HG02642 (cell line): ENCODE data around the gene WNT1.

Source experiments
- ATAC-seq: cut with Tn5 transposase; IDR thresholded peaks from one replicate; pipeline ENCODE4 v1.9.1; 2021; ENCODE audit warnings: mild to moderate bottlenecking; ENCODE audit not compliant: unreplicated experiment, poor library complexity

Gene WNT1

DNA sequence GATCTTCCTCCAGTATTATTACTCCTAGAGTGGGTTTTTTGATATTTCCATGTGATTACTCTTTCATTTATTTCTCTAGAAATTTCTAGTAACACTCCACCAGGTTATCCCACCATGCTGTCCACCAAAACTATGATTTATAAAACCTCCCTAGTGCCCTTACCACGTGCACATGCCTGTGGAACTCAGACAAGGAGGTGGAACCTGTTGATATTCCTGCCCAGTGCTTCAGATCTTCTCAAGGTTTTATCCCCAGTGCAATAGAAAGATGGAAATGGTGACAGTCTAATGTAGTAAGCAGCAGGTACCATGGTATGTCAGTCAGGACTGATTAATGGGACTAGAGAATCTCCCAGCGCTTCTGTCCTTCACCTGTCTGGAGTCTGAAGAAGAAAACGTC, 17.3 kb upstream of the WNT1 start:
- ATAC-seq = no peak

DNA sequence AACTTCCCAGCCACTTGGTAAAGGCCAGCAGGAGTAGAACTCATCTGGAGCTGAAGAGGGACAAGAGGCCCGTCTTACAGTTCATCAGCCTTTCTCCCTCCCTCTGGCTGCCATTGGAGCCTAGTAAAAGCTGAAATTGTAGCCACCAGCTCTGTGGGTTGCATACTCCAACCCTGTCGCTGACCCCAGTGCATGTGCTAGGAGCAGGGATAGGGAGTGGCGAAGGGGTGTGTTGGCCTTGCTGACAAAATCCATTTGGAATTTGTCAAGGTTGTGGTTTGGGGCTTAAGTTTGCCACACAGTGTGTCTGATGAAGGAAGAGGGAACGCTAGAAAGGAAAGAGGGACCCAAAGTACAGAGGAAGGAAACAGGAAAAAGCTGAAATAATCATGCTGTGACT, 16.8 kb upstream of the WNT1 start:
- no peak for ATAC-seq

DNA sequence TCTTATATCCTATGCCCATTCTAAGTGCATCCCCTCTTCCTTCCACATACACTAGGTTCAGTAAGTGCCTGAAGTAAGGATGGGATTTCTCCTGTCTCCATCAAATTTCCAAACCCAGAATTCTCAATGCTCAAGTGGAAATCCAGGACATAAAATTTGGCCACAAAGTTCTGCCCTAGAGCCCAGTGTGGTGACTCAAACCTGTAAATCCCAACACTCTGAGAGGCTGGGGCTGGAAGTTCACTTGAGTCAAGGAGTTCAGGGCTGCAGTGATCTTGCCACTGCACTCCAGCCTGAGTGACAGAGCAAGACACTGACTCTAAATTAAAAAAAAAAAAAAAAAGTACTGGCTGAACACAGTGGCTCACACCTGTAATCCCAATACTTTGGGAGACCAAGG, 16.3 kb upstream of the WNT1 start:
- no peak for ATAC-seq

DNA sequence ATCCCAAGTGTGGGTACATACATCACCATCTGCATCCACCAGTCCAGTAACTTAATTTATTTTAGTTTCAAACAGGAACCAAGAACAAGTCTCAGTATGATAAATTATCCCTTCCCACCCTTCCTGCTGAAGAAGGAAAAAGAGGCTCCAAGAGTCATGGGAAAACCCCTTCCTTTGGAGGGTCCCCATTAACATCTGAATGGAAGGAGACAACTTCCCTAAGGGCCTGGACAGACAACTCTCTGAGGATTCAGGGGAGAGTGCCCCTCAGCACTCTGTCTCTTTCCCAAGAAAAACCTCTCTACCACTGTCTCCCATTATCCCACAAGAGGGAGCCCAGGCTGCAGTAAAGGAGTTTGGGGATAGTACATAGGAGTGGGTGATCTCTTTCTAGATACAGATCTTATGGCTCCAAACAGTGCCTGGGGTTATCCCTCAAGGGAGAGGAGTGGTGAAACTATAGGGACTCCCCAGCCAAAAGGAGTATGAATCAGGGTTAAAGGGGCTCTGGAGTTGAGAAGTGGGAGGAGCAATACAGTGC, 12.8 kb upstream of the WNT1 start:
- ATAC-seq = no peak

DNA sequence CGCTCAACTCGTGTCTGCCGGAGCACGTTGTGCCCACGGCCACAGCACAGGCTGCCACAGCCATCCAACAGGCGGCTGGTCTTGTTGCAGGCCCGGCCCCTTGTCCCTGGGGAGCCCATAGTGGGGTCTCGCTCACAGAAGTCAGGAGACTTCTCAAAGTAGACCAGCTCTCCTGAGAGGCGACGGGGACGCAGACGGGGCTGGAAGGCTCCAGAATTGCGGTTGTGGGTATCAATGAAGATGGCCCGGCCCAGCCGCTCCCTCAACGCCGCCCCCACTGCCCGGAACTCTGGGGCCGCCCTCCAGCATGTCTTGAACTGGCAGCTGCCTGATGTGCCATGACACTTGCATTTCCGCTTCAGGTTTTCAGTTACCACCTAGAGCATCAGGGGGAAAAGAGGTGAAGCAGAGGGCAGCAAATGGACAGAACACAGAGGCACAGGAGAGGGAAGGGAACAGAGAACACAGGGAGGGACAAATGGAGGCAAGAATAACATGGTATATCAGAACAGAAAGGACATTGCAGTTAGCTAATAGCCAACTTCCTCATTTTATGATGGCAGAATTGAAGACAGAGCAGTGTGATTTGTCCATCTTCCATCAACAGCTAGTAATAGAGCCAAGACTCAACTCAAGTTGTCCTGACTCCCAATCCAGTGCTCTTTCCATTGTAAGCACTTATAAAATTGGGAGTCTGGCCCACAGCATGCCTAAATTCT, 11.8 kb upstream of the WNT1 start:
- ATAC-seq = no peak

DNA sequence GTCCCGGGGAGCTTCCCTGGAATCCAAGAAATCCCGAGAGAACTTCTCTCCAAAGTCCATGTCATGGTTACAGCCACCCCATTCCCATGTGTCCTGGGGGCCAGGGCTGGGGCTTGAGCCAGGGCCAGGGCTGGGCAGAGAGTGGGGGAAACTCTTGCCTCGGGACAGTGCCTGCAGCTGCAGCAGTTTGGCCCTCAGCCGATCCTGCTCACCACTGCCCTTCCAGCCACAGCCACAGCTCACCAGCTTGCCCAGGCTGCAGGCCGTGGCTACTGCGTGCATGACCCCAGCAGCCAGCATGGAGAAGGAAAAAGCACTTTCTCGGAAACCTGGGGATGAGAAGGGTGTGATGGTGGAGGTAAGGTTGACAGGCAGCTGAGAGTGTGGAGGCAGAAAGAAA, 10.1 kb upstream of the WNT1 start:
- no peak for ATAC-seq

DNA sequence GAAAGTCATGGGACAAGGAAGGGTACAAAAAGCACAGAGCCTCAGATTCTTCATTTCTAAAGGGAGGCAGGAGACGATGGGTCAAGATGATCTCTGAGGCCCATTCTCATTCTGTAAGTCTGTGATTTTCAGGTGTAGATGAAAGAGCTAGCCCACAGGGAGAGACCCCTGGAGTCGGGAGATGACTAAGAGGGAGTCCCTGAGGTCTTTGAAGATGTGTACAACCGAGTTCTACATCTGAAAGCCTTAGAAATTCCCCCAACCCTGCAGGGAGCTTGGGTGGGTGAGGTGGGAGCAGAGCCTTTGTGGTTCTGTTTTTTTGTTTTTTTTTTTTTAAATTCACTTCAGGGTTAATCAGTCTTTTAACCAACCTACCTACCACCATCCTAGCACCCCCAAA, 9.7 kb upstream of the WNT1 start:
- no peak for ATAC-seq

DNA sequence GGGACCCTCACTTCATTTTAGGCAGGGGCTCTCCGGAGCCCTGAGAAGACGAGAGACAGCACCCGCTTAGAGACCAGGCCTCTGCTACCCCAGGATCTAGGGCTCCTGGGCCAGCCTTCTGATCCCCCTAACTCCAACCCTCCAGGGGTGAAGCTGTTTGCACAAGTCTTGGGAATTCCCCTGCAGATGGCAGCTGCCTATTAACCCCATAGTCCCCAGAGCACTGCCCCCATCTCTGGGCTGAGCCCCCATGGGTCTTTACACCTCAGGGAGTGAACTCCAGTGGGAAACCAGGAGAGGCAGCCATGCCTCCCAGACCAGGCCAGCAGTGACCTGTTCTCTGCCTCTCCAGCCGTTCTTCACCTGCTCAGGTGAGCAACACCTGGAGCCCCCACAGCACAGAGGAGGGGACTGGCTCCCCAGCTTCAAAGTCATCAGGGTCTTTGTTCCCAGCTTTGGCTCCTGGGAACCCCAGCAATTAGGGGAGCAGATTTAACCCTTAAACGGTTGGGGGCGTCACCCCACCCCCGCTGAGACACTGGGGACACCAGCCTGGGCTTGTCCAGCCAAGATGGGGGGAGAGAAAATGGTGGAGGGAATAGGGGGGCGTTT, 8.9 kb upstream of the WNT1 start:
- ATAC-seq = no peak

DNA sequence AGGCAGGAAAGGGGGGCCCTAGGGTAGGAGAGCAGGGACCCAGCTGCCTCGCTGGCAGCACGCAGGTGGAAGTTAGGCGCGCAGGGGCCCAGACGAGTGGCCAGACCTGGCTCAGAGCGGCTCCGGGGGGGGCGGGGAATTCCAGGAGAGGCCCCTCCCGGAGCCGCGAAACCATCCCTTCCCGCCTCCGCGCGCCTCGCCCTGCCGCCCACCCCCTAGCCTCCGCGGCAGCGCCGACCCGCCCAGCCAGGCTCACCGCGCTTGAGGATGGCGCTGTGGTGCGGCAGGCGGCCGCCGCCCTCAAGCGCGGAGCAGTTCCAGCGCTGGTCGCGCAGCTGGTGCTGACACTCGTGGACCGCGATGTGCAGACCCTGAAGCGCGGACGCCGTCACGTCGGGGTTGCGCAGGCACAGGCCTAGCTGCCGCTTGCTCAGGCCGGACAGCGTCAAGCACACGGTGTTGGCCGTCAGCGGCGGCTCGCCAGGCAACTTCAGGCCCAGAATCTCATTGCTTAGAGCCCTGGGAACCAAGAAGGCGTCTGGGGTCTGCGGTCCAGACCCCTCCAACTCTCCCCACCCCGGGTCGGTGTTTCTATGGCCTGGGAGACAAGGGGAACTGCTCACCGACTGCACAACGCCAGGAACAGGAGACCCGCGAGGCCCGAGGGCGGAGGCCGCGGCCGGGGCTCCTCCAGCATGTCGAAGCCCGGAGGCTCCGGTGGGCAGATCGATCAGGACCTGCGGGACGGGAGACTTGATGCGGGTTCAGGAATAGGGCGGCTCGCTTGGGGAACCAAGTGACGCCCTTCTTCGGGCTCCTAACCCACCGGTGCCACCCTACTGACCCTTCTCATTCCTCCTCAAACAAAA, 8.1 kb upstream of the WNT1 start:
- no peak for ATAC-seq

DNA sequence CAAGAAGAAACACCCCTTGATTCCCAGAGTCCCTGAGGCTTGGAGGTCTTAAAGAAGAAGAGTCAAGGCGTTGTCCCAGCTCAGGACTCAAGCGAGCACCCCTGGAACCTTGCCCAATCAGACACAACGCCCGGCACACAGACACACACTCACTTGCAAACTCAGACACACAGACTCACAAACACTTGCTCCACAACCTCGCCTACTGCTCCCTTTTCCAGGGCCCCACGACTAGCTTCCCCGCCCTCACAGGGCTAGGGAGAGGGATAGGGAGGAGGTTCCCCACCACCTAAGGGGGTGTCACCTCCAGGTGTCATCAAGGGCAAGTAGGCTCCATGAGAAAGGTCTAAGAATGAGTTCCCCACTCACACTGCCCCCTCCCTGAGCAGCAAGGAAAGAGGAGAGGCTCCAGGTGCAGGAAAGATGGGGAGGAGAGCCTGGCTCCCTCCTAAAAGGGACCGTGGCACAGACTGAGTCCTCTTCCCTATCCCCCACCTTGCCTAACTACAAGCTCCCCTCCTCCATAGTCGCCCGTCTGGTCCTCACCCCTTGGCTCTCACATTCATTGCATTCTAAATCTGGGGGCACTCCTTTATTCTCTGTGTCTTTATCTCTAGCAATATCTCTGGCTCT, 7.3 kb upstream of the WNT1 start:
- ATAC-seq = no peak

DNA sequence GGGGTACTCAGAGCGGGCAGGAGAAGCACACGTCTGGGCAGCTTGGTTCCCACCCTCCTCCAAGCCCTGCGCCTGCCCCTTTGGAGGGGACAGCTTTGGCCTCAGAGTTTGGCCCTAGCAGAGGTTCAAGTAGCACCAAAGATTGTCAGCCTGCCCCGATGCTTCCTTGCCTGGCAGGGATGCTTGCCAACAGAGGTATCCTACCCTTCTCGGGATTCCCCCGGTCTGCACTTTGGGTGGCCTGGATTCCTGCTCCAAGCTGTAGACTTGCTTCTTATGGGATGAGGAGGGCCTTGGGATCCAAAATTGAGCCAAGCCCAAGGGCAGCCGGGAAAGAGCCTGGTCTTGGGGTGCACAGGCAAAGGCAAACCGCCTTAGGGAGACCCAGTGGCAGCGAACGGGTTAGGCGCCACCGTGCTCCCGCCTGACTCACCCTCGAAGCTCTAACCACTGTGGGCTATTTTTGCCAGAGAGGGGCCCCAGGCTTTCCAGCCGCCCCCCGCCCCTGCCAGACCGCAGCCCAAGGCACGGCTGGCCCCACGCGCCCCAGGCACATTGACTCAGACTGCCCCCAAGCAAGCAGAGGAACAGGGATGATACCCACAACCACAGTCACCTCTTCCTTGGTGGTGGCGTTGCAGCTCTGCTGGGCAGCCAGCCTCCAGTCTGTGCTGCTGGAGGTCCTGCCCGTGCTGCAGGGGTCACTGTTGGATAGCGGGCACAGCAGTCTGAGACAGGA, 5.7 kb upstream of the WNT1 start:
- ATAC-seq = no peak

DNA sequence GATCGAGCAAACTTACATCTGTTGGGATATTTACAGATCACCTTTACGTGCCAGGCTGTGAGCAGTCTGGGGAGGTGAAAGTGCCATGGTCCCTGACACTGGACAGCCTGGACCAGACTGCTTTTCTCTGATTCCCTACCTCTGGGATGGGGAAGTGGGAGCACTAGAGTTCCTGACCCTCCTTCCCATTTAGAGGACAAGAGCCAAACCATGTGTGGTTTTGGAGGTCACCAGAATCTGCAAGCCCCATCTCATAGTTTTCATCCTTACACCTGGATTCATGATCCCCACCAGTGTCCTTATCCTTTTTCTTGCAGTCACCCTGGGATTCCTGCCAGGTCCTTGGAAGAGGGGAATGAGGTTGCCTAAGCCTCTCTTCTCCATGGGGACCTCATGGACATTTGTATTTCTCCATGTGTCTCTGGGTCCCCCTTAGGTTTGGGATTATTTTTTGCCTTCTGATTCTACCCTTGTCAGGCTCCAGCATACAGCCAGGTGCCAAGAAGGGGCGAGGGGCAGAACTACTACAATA, 5.1 kb upstream of the WNT1 start:
- no peak for ATAC-seq

DNA sequence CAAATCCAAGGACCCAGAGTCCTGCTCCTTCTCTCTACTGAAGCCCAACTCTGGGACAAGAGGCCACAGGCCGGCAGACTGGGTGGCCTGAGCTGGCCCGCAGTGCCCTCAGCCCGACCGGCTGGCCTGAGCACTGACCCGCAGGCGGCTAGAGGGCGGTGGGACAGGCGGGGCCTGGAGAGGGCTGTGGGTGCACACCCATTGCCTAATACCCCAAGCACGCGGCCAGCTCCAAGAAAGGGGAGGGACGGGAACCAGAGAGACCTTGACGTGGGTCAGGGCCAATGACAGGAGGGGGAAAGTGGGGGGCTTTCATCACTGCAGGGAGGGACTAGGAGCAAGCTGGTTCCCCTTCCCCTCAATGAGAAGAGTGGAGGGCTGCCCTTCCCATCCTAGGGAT, 4.6 kb upstream of the WNT1 start:
- ATAC-seq = no peak

DNA sequence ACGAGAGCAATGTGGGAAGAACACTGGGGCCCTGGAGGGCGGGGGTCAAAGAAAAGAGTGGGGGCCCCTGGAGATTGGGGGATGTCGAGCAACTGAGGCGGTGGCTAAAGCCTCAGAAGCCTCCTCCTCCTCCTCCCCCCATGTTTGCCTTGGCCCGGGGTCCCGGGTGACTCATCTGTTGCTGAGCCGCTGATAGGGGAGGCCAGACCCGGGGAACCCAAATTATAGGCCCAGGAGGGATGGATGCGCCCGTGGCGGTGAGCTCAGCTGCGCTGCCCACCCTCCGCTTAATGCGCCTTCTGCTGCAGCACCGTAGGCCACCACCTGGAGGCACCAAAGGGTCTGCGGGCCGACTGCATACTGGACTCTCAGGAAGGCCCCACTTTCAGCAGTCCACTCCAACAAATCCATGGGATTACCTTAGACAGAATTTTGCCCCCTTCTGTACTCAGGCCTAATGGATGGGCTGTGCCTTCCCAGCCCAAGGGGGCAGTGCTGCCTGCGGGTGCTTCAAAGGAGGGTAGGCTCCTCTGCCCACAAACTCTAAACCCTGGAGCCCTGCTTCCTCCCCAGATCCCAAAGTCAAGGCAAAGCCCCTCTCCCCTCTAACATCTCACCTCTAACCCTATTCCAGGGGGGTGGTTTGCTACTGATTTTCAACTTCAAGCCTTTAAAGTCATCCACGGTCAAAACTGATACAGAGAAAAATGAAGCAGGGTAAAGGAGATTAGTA, 4.0 kb upstream of the WNT1 start:
- no peak for ATAC-seq

DNA sequence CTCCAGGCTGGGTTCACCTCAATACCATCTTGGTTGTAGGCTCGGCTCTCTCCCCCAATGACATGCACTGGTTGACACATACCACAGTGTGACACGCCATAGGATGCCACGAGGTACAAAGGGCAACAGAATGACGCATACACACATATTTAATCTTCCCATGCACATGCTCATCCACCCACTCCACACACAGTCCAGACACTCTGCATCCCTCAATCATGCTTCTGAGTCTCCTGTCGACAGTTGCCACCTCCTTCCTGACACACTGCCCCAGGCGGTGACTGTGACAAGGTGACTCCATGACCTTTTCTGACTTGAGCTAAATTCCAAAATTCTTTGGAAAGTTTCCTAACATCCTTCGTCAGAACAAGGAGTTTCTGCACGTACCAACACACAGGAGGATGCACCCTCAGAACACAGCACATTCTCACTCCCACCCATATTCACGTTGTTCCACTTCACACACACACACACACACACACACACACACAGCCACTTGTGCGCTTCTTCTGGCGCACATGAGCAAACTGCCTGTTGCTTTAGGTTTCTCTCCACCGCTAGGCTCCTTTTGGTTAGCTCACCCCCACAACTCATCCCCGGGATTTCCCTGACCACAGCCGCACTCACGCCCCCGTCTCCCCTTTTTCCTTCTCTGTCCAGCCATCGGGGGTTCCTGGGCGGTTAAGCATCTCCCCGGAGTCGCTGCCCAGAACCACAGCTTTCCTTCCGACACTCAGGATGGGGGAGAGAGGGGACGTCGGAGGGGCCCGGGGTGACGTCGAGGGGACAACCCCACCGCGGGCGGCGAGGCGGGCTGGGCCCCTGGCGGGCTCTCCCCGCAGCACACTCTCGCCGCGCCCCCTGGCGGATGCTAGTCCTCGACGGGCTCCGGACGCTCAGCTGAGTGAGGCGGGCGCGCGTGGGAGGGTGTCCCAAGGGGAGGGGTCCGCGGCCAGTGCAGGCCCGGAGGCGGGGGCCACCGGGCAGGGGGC, 536 bp upstream of the WNT1 start:
- peak; percentile 62 for ATAC-seq

DNA sequence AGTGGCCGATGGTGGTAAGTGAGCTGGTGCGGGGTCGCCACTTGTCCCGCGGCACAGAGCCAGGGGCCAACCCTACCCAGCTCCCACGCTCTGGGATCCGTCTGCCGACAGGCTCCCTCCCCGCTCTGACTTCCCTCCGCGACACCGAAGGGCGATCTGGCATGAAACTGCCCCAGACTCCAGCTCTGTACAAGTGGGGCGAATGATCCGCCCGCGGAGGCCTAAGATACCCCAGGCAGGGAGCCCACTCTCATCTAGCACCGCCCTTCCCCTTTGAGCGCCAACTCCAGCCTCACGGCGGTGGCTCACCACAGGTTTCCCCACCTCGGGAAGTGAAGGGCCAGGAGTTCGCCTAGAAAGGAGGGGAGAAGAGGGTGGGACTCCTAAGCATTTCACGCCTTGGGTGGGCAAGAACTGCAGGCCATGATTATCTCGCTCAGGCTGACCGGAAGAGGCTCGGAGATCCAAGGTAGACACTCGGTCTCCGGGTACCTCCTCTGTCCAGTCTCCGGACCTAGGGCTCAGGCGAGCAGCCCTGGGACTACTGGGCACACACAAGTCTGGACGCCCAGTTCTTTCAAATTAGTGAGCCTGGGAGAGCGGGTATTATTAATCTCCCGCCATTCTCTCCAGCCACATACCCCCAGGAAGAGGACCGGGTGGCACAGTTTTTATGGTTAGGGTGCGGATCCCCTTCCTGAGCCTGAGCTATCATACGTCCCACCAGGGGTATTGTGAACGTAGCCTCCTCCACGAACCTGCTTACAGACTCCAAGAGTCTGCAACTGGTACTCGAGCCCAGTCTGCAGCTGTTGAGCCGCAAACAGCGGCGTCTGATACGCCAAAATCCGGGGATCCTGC, 849 bp downstream of the WNT1 start:
- ATAC-seq = no peak
